HEK293T (cell line): ENCODE measurements around the gene DNAJC1.

Experiments used
- ARNT ChIP-seq: fragments of 450-650 bp; IDR thresholded peaks from 2 replicates; pipeline ENCODE4 v1.6.1; 2017; ENCODE audit warnings: mild to moderate bottlenecking
- ELF4 ChIP-seq: fragments of 450-650 bp; IDR thresholded peaks from 2 replicates; pipeline ENCODE4 v1.6.1; 2017; ENCODE audit warnings: antibody characterized with exemption
- FOXA1 ChIP-seq: fragments of 450-650 bp; IDR thresholded peaks from 2 replicates; pipeline ENCODE4 v1.6.1; 2016; ENCODE audit warnings: mild to moderate bottlenecking
- FOXK2 ChIP-seq: fragments of 450-650 bp; IDR thresholded peaks from 2 replicates; pipeline ENCODE4 v1.6.1; 2016; ENCODE audit warnings: mild to moderate bottlenecking
- FOXM1 ChIP-seq: fragments of 450-650 bp; IDR thresholded peaks from 2 replicates; pipeline ENCODE4 v1.6.1; 2017; ENCODE audit warnings: mild to moderate bottlenecking, borderline replicate concordance
- HDGF ChIP-seq: fragments of 450-650 bp; IDR thresholded peaks from 2 replicates; pipeline ENCODE4 v1.6.1; 2017; ENCODE audit warnings: antibody characterized with exemption, borderline replicate concordance
- L3MBTL2 ChIP-seq: fragments of 450-650 bp; conservative IDR thresholded peaks from 2 replicates; pipeline ENCODE4 v1.6.1; 2016; ENCODE audit warnings: mild to moderate bottlenecking
- LEF1 ChIP-seq: fragments of 450-650 bp; IDR thresholded peaks from 2 replicates; pipeline ENCODE4 v1.6.1; 2017; ENCODE audit warnings: mild to moderate bottlenecking, borderline replicate concordance
- PKNOX1 ChIP-seq: fragments of 450-650 bp; IDR thresholded peaks from 2 replicates; pipeline ENCODE4 v1.6.1; 2016
- SP1 ChIP-seq: fragments of 450-650 bp; IDR thresholded peaks from 2 replicates; pipeline ENCODE4 v1.6.1; 2017
- SUZ12 ChIP-seq: fragments of 450-650 bp; IDR thresholded peaks from 2 replicates; pipeline ENCODE4 v1.6.1; 2016; ENCODE audit warnings: mild to moderate bottlenecking
- TARDBP ChIP-seq: fragments of 450-650 bp; IDR thresholded peaks from 2 replicates; pipeline ENCODE4 v1.6.1; 2016

- TF ChIP-seq FOXM1 (no peak), ARNT (no peak), SP1 (no peak), SUZ12 (no peak), LEF1 (no peak), L3MBTL2 (no peak), ELF4 (no peak), FOXA1 (no peak), PKNOX1 (no peak), HDGF (no peak), TARDBP (no peak), FOXK2 (no peak)
Observed at GRCh38 chr10:22026287-22026686, 22.8 kb upstream of the DNAJC1 start.
